Measurements from ENCODE around the gene CAPN14.

GRCh38 chr2:31166925-31167324, 50.4 kb downstream of the CAPN14 start:
- TF ChIP-seq POLR2AphosphoS5 (IDR thresholded peaks at IDR 0.05; ENCODE audit: low read depth, low read length) (no peak), POLR2A (IDR thresholded peaks at IDR 0.05; ENCODE audit: low read depth, low read length) (no peak)

Measured in GM12892 (cell line).